DMS79 treated with DMSO at 0.1 percent for 48 hours (cell line): ENCODE measurements around the gene MEX3C.

Experiments
- DNase-seq: peaks from one replicate; lab custom pipeline; 2025; lab: John Stamatoyannopoulos, UW

Gene MEX3C

DNA sequence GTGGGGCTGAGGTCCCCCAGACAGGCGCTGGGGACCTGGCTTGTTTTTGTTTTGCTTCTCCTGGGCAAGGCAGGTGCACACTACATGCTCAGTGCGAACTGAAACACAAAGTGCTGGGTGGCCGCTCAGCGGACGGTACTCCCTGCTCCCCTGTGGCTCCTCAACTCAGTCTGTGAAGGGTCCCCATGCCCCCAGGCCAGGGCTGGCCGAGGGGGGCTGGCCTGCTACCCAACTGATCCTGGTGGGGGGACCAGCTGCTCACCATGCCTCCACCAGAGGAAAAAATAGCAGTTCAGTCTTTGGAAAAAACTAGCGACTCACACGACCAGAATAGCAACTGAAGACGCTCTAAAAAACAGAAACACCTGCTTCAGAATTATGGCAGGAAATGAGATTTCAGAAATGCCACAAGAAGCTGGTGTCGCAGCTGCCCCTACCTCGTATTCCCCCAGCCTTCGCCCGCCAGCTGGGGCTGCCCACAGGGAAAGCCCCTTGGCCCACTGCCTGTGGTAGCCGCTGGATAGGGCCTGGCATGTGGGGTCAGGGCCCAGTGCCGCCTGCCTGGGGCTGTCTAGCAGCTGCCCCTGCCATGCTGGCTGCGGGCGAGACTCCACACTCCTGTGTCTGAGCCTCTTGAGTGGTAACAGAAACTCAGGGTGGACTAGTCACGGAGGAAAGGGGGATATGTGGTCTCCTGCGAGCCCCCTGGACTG lies 43.7 kb downstream of the MEX3C start:
- no peak for DNase-seq

DNA sequence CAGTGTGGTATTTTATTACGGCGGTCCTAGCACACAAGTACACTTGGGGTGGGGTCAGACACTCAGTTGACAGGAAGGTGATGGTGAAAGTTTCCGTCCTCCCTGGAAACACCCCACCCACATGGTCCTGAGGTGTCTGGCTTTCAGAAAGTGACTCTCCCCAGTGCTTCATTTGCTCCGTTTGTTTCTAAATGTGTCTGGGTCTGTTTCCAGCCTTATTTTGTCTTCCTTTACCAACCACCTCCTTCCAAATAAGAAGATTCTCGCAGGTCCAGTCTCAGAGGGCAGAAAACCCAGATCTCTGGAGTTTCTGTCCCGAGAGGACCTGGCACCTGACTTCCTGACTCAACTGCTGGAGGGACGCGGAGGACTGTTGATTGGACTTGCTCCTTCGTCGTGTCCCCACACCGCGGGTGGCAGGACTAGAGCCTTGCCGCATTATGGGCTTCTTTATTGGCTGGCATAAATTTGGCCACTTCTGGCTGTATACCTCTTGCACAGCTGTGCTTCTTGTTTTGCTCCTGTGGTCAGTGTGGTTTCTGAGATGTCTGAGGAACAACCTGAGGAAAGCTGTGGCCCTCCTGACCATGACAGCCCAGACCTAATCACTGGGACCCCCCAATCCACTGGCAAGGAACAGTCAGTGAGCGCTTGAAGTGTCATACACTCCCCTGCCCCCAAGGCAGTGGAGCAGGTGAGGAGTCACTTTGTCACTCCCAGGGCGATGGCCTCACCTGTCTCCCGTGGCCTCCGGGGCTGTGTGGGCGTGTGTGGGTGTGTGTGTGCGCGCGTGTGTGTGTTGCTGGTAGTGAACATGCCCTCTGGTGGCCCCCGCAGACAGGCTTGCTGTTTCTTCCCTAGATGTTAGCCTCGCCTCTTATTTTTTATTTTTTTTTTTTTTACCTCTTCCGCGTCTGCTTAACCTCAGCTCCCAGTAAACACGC lies 45.6 kb downstream of the MEX3C start:
- no peak for DNase-seq

GRCh38 chr18:51151185-51151567 lies 46.3 kb downstream of the MEX3C start:
- DNase-seq, result no peak

DNA sequence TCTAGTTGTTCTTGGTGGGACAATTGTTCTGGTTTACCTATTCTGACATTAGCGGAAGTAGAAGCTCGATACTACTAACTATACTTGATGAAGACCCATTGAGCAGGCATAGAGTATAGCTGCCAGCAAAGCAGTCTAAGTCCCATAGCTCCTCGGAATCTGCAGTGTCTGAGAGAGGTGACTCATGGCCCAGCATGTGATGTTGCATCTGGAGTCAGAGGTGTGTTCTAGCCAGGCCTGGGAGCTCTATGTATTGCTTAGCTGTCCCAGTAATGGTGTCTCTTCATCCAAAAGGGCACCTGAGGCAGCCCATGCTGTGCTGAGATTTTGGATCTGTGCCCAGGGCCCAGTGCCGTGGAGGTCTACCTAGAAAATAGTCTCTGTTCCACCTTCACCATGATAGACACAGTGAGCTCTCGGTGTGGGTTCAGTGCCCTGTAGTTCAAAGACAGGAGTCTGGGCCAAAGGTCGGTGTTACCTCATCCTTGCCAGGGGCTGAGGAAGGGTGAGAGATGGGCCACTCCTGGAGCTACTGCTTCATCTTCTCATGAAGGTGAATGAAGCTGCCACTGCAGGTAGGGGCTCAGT lies 47.3 kb downstream of the MEX3C start:
- DNase-seq, result no peak

- DNase-seq, result no peak
These were observed 47.8 kb downstream of the MEX3C start for GRCh38 chr18:51149670-51150069.

- DNase-seq, result no peak
These were observed 50.6 kb downstream of the MEX3C start for GRCh38 chr18:51146909-51147308.

DNA sequence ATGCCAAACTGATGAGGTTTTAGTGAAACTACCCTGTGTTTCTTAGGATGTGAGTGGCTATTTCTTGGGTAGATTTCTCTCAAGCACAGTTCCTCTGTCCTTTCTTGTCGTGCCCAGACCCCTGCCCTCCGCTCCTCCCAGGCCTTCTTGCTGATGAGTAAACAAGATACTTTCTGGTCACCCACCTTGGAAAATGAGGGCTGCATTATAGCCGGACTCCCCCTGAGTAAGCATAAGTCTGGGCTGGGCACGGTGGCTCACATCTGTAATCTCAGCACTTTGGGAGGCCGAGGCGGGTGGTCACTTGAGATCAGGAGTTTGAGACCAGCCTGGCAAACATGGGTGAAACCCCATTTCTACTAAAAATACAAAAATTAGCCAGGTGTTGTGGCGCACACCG lies 58.5 kb downstream of the MEX3C start:
- no peak for DNase-seq

DNA sequence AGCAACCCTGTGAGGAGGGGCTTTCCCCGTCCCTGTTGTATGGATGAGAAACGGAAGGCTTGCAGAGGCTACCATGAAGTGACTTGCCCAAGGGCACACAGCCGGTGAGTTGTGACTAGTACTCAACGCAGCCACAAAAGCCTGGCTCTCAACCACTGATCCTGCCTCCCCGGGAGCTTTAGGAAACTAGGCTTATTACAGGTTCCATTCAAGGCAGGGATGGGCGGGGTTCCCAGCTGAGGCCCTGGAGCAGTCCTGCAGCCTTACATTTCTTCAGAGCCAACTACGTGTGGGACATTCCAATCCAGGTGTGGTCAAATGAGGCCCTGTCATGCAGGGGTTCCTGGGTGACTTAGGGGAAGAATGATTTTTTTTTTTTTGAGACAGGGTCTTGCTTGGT lies 59.6 kb downstream of the MEX3C start:
- DNase-seq, result no peak

DNA sequence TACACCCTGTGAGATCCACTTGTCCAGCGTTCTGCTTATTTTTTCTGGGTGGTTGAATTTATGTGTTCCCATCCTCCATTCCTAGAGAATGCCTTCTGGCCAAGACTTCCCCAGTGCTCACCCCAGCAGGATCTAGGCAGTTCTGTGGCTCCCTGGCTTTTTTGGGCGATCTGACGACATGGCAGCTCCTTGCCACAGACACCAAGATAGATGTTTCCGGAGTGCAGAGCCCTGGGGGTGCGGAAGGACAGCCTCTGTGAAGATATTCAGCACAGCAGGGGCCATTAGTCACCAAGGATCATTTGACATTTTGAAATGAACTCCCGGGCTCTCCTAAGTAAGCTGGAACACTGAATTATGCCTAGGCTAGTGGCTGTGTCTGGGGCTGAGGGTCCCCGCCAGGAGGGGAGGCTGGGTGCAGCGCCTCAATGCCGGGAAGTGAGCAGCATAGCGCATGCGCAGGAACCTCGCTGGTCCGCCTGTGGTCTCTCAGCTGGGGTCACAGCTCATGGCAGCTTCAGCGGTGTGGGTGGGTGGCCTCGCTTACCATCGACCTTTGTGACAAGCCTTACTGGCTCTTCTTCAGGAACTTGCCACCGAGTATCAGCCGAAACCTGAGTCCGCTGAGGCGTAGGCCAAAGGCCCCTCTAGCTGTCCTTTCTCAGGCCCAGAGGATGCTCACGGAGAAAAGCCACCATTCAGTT lies 60.3 kb downstream of the MEX3C start:
- DNase-seq, result no peak

GRCh38 chr18:51135795-51136194 lies 61.7 kb downstream of the MEX3C start:
- no peak for DNase-seq

GRCh38 chr18:51135364-51135763 lies 62.1 kb downstream of the MEX3C start:
- DNase-seq, result no peak

DNA sequence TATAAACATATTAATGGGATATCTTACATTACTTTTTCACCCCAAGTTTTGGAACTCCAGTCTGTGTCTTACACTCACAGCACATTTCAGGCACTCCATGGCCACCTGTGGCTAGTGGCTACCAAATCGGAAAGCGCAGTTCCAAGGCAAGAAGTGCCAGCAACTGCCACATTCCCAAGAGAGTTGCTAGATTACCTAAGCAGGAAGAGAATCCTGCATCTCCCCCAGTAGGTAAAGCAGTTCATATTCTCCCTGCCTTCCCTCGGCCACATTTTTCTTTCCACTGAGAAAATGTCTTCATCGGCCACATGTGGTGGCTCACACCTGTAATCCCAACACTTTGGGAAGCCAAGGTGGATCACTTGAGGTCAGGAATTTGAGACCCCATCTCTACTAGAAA lies 62.8 kb downstream of the MEX3C start:
- DNase-seq, result no peak

GRCh38 chr18:51133580-51134160 lies 63.8 kb downstream of the MEX3C start:
- DNase-seq, result no peak

GRCh38 chr18:51132256-51132935 lies 65.1 kb downstream of the MEX3C start:
- DNase-seq, result no peak

DNA sequence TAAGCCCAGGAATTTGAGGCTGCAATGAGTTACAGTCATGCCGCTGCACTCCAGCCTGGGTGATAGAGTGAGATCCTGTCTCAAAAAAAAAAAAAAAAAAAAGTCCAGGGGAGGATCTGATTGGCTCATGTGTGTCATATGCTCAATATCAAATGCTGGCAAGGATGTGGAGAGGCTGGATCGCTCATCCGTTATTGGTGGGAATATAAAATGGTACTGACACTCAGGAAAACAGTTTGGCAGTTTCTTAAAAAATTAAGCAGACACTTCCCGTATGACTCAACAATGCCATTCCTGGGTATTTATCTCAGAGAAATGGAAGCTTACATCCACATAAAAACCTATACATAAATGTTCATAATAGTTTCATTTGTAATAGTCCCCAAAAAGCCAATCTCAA lies 68.9 kb downstream of the MEX3C start:
- no peak for DNase-seq

DNA sequence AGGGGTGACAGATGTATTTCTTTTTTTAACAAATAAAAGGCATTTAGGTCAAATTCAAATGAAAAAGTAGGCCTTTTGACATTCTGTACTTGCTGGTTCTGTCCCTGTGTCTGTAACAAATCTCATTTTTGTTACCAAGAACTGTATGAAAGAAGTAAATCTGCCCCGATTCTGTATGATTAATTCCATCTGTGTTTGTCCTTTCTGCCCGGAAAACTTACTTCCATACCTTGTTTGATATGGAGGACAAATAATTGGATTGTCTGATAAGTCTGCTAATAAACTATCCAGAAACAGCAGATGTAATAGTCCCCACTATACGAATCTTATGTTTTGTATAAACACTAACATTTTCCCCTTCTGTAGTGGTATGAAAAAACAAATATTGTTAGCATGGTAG lies 69.8 kb downstream of the MEX3C start:
- no peak for DNase-seq

DNA sequence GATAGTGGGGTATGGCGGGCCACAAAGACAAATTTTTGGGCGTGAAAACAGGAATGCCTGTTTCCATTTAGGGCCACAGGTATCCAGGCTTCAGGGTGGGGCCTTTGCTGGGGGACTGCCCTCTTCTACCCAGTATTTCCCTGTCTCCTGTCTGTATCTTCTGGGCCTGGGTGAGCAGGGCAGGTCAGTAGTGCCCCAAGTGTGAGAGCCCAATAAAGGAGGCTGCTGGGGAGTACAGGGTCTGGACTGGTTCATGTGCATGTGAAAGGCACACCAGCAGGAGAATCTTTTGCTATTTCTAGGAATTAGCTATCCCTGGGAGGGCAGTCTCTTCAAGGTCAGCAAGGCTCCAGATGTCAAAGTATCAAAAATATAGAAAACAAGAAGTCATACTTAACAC lies 71.5 kb downstream of the MEX3C start:
- DNase-seq, result no peak
